ENCODE data around the gene PSMC3IP. TPM values are rescaled to one million over a fixed set of nuclear protein-coding genes. Genes with fewer than 3 reads are reported as not detected.

The PSMC3IP gene
- total and polyA plus RNA-seq, 2 experiments from 2014 or later = 18.5 to 29.5 TPM

- Histone ChIP-seq H2AFZ (no peak overlapping the region), H3K4me2 (peak overlapping the region; percentile 81)
Observed at GRCh38 chr17:42563143-42563509, 14.4 kb downstream of the PSMC3IP start.

More at GRCh38 chr17:42563143-42563509, 14.4 kb downstream of the PSMC3IP start:
- H4K20me1 ChIP-seq (replicated peaks; ENCODE audit: insufficient read depth) = no peaks in the 10 kb centered on the region
- no peaks in the 10 kb centered on the region for H3K36me3 ChIP-seq (ENCODE audit: insufficient read depth)
- H3K36me3 Mint-ChIP-seq (ENCODE audit: low read depth) = peaks cover 32% of the 10 kb centered on the region
- peaks cover 19% of the 10 kb centered on the region for H3K4me1 ChIP-seq (ENCODE audit: insufficient read depth)
- H3K4me3 Mint-ChIP-seq = peak overlapping the region; percentile 96
- peaks cover 15% of the 10 kb centered on the region for H3K27me3 Mint-ChIP-seq (ENCODE audit: insufficient read depth, low read depth, poor library complexity)
- no peaks in the 10 kb centered on the region for H3K27me3 ChIP-seq (ENCODE audit: insufficient read depth)
- H3K4me1 Mint-ChIP-seq = peaks cover 24% of the 10 kb centered on the region
- H3F3A ChIP-seq (replicated peaks; ENCODE audit: low read depth) = peaks cover 24% of the 10 kb centered on the region
- H3K79me2 ChIP-seq (replicated peaks; ENCODE audit: insufficient read depth) = peaks cover 26% of the 10 kb centered on the region
- H3K9me2 ChIP-seq (ENCODE audit: insufficient read depth) = no peaks in the 10 kb centered on the region
- H3K27ac Mint-ChIP-seq = no peak overlapping the region
- no peak for ATAC-seq
- no peak for DNase-seq (ENCODE audit: low spot score)
- peak overlapping the region; percentile 84 for H3K4me3 ChIP-seq
- H3K27ac ChIP-seq (ENCODE audit: low read depth) = no peak overlapping the region
- H3K9me3 Mint-ChIP-seq = no peaks in the 10 kb centered on the region
- no peak for TF ChIP-seq JUNB (IDR thresholded peaks at IDR 0.05; ENCODE audit: unreplicated experiment)
- TF ChIP-seq REST (IDR thresholded peaks at IDR 0.05; ENCODE audit: unreplicated experiment) = no peak
- TF ChIP-seq CTCF (conservative IDR thresholded peaks at IDR 0.05; ENCODE audit: low read depth in 2 of 2) = no peak
- TF ChIP-seq ZNF462 (CRISPR knock-in tag; IDR thresholded peaks at IDR 0.05) = no peak
- TF ChIP-seq POLR2AphosphoS5 (IDR thresholded peaks at IDR 0.05; ENCODE audit: low read depth) = no peak
- TF ChIP-seq EZH2phosphoT487 (IDR thresholded peaks at IDR 0.05; ENCODE audit: unreplicated experiment) = no peak
- TF ChIP-seq ZNF331 (CRISPR knock-in tag; IDR thresholded peaks at IDR 0.05; ENCODE audit: low read depth) = no peak
- TF ChIP-seq ETS1 (IDR thresholded peaks at IDR 0.05) = no peak
- no peak for TF ChIP-seq CREB1 (CRISPR knock-in tag; IDR thresholded peaks at IDR 0.05; ENCODE audit: low read depth)
- TF ChIP-seq NANOG (IDR thresholded peaks at IDR 0.05; ENCODE audit: borderline replicate concordance) = no peak
- TF ChIP-seq ZNF114 (CRISPR knock-in tag; IDR thresholded peaks at IDR 0.05) = no peak
- no peak for TF ChIP-seq EZH2 (IDR thresholded peaks at IDR 0.05; ENCODE audit: low read depth, unreplicated experiment)
- TF ChIP-seq STAT1 (IDR thresholded peaks at IDR 0.05; ENCODE audit: unreplicated experiment) = no peak
